H9 (cell line): ENCODE data around the gene ATP13A2. TPM values are rescaled to one million over a fixed set of nuclear protein-coding genes. Genes with fewer than 3 reads are reported as not detected.

Experiments used
- DNase-seq: peaks from one replicate; pipeline ENCODE4 v3.0.0-alpha.2; 2017
- H2AFZ ChIP-seq: one replicate; pipeline ENCODE4 v1.6.1; 2013; ENCODE audit warnings: mild to moderate bottlenecking, low read length, control low read depth, moderate library complexity
- H2AK5ac ChIP-seq: 2 replicates; pipeline ENCODE4 v1.6.1; 2013; ENCODE audit warnings: low read length, control low read depth, mixed read lengths; ENCODE audit not compliant: insufficient read length
- H2BK120ac ChIP-seq: one replicate; pipeline ENCODE4 v1.6.1; 2013; ENCODE audit warnings: low read depth, mild to moderate bottlenecking, low read length, control low read depth, inconsistent platforms; ENCODE audit not compliant: poor library complexity, severe bottlenecking
- H2BK12ac ChIP-seq: 2 replicates; pipeline ENCODE4 v1.6.1; 2013; ENCODE audit warnings: low read length, control low read depth, mixed read lengths, low read depth; ENCODE audit not compliant: insufficient read length
- H2BK15ac ChIP-seq: 2 replicates; pipeline ENCODE4 v1.6.1; 2013; ENCODE audit warnings: low read depth, low read length, control low read depth
- H2BK20ac ChIP-seq: one replicate; pipeline ENCODE4 v1.6.1; 2013; ENCODE audit warnings: low read depth, mild to moderate bottlenecking, low read length, control low read depth, inconsistent platforms; ENCODE audit not compliant: poor library complexity, severe bottlenecking
- H2BK5ac ChIP-seq: 2 replicates; pipeline ENCODE4 v1.6.1; 2013; ENCODE audit warnings: low read length, control low read depth, mixed read lengths; ENCODE audit not compliant: insufficient read length
- H3K14ac ChIP-seq: 2 replicates; pipeline ENCODE4 v1.6.1; 2013; ENCODE audit warnings: low read length, control low read depth; ENCODE audit not compliant: insufficient read depth
- H3K18ac ChIP-seq: 2 replicates; pipeline ENCODE4 v1.6.1; 2013; ENCODE audit warnings: low read depth, mild to moderate bottlenecking, mixed read lengths, low read length, control low read depth; ENCODE audit not compliant: insufficient read length
- H3K23ac ChIP-seq: 2 replicates; pipeline ENCODE4 v1.6.1; 2013; ENCODE audit warnings: low read length, control low read depth, mixed read lengths, low read depth; ENCODE audit not compliant: insufficient read length
- H3K23me2 ChIP-seq: 2 replicates; pipeline ENCODE4 v1.6.1; 2013; ENCODE audit warnings: low read depth, mild to moderate bottlenecking, mixed read lengths, low read length, control low read depth; ENCODE audit not compliant: insufficient read length, poor library complexity, severe bottlenecking
- H3K27ac ChIP-seq: 2 replicates; pipeline ENCODE4 v1.5.1; 2013; ENCODE audit warnings: low read length, control low read depth, mixed read lengths, low read depth; ENCODE audit not compliant: insufficient read length
- H3K27me3 ChIP-seq: 2 replicates; pipeline ENCODE4 v1.6.1; 2013; ENCODE audit warnings: low read length, control low read depth, inconsistent platforms; ENCODE audit not compliant: insufficient read depth
- H3K4ac ChIP-seq: 2 replicates; pipeline ENCODE4 v1.6.1; 2013; ENCODE audit warnings: low read depth, mild to moderate bottlenecking, control low read depth, inconsistent platforms, low read length, moderate library complexity
- H3K4me1 ChIP-seq: 2 replicates; pipeline ENCODE4 v1.6.1; 2013; ENCODE audit warnings: low read length, control low read depth, inconsistent platforms; ENCODE audit not compliant: insufficient read depth
- H3K4me2 ChIP-seq: 2 replicates; pipeline ENCODE4 v1.6.1; 2013; ENCODE audit warnings: low read length, control low read depth, mixed read lengths; ENCODE audit not compliant: insufficient read length, insufficient read depth
- H3K56ac ChIP-seq: 2 replicates; pipeline ENCODE4 v1.6.1; 2013; ENCODE audit warnings: low read depth, mild to moderate bottlenecking, mixed read lengths, low read length, control low read depth; ENCODE audit not compliant: insufficient read length
- H3K79me1 ChIP-seq: 2 replicates; pipeline ENCODE4 v1.6.1; 2013; ENCODE audit warnings: low read depth, mild to moderate bottlenecking, moderate library complexity, low read length, control low read depth, inconsistent platforms; ENCODE audit not compliant: insufficient read depth, poor library complexity, severe bottlenecking
- H3K79me2 ChIP-seq: 2 replicates; pipeline ENCODE4 v1.6.1; 2013; ENCODE audit warnings: low read length, control low read depth, inconsistent platforms; ENCODE audit not compliant: insufficient read depth
- H3K9ac ChIP-seq: 2 replicates; pipeline ENCODE4 v1.6.1; 2013; ENCODE audit warnings: low read length, control low read depth, mixed read lengths; ENCODE audit not compliant: insufficient read length; ENCODE audit errors: extremely low read depth
- H3K9me3 ChIP-seq: one replicate; pipeline ENCODE4 v1.6.1; 2013; ENCODE audit warnings: low read depth, low read length, inconsistent platforms; ENCODE audit not compliant: control insufficient read depth
- H3T11ph ChIP-seq: one replicate; pipeline ENCODE4 v1.6.1; 2013; ENCODE audit warnings: mild to moderate bottlenecking, low read length, control low read depth, inconsistent platforms
- H4K20me1 ChIP-seq: one replicate; pipeline ENCODE4 v1.6.1; 2013; ENCODE audit not compliant: control insufficient read depth, insufficient read length, insufficient read depth
- H4K5ac ChIP-seq: 2 replicates; pipeline ENCODE4 v1.6.1; 2013; ENCODE audit warnings: low read depth, mild to moderate bottlenecking, mixed read lengths, low read length, control low read depth; ENCODE audit not compliant: insufficient read length
- H4K8ac ChIP-seq: replicated peaks from 2 replicates; pipeline ENCODE4 v1.6.1; 2013; ENCODE audit warnings: low read length, control low read depth, mixed read lengths, low read depth; ENCODE audit not compliant: insufficient read length
- H4K91ac ChIP-seq: 2 replicates; pipeline ENCODE4 v1.6.1; 2013; ENCODE audit warnings: low read depth, mild to moderate bottlenecking, moderate library complexity, mixed read lengths, low read length, control low read depth; ENCODE audit not compliant: insufficient read length
- H3K27ac Mint-ChIP-seq, 3 experiments: 2 replicates in 2 of 3; 3 replicates in 1 of 3; pipeline ENCODE4 v1.8.0; 2020 to 2021; ENCODE audit warnings: mixed read lengths in 3 of 3, mild to moderate bottlenecking in 1 of 3, moderate library complexity in 1 of 3
- H3K27me3 Mint-ChIP-seq: 2 replicates; pipeline ENCODE4 v1.8.0; 2021; ENCODE audit warnings: low read depth, mild to moderate bottlenecking, moderate library complexity, mixed read lengths
- H3K36me3 Mint-ChIP-seq, 3 experiments: 2 replicates in 2 of 3; 3 replicates in 1 of 3; pipeline ENCODE4 v1.8.0; 2020 to 2021; ENCODE audit warnings: low read depth in 3 of 3, mixed read lengths in 3 of 3; ENCODE audit not compliant: insufficient read depth in 1 of 3
- H3K4me1 Mint-ChIP-seq, 2 experiments: 2 replicates each; pipeline ENCODE4 v1.8.0; 2020; ENCODE audit warnings: mixed read lengths in 2 of 2
- H3K4me3 Mint-ChIP-seq, 2 experiments: 2 replicates in 1 of 2; 3 replicates in 1 of 2; pipeline ENCODE4 v1.8.0; 2020 to 2021; ENCODE audit warnings: mild to moderate bottlenecking in 2 of 2, mixed read lengths in 2 of 2, moderate library complexity in 1 of 2
- H3K9me3 Mint-ChIP-seq, 2 experiments: 2 replicates in 1 of 2; 3 replicates in 1 of 2; pipeline ENCODE4 v1.8.0; 2020; ENCODE audit warnings: mild to moderate bottlenecking in 2 of 2, mixed read lengths in 2 of 2, moderate library complexity in 1 of 2
- WGBS: extraction: QIAGEN DNeasy Blood & Tissue Kit; methylation state at CpG from one replicate; pipeline ENCODE4 v1.1.7; 2013; ENCODE audit warnings: missing lambda C conversion rate, low lambda C conversion rate, mixed read lengths; ENCODE audit not compliant: insufficient read length; ENCODE audit errors: extremely low coverage; 5-methylcytosine and 5-hydroxymethylcytosine counted together
- total RNA-seq: library from RNA; stranded (reverse); gene quantifications from 2 replicates; pipeline ENCODE4 v1.2.1, GENCODE V29; 2021
- TF ChIP-seq, protein P1 (sequence below): fragments of 200-600 bp; sonication (generic); conservative IDR thresholded peaks from 3 replicates; pipeline ENCODE4 v1.8.0; 2021; ENCODE audit warnings: antibody characterized with exemption, mild to moderate bottlenecking

ATP13A2 gene
- total RNA-seq, 1 experiment from 2014 or later = 53.6 TPM

DNA sequence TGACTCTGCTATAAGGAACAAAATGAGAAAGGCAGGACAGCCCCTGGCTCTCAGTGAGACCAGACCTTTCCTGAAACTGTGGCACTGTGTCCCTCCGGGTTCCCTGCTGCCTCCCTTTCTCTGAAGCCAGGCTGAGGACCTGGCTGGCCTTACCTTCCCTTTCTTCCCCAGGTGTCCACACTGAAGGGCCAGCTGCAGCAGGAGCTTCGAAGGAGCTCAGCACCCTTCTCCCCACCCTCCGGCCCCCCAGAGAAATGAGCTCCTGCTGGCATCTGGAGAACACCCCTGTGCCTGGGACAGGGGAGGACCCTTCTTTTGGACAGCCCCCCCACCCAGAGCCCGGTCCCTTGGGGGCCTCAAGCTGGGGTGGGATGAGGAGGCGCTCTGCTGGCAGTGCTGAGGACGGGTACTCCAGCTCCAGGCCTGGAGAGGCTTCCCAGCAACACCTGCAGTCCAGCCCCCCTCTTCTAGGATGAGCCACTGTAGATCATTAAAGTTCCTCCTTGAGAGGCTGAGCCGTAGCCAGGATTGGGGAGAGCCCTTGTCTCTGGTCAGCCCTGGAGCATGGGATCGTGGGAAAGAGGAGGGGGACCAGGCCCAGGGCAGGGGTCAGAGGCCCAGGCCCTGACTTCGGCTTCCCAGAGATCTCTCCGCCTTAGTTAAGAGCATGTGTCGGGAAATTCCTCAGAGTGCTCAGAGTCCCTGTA lies 39.4 kb downstream of the ATP13A2 start:
- Histone ChIP-seq H3K18ac (no peak overlapping the region), H3T11ph (no peak overlapping the region), H2BK120ac (no peak overlapping the region), H2AK5ac (no peak overlapping the region), H4K8ac (no peak overlapping the region), H3K4ac (no peak overlapping the region), H4K20me1 (no peaks in the 10 kb centered on the region), H3K4me1 (no peaks in the 10 kb centered on the region), H3K9me3 (no peaks in the 10 kb centered on the region), H3K9ac (no peak overlapping the region), H3K23me2 (no peaks in the 10 kb centered on the region), H3K27me3 (no peaks in the 10 kb centered on the region), H2BK5ac (no peak overlapping the region), H3K56ac (no peak overlapping the region), H3K23ac (no peak overlapping the region), H3K27ac (no peak overlapping the region), H4K91ac (no peak overlapping the region), H4K5ac (no peak overlapping the region), H3K79me2 (no peaks in the 10 kb centered on the region), H2BK12ac (no peak overlapping the region), H3K79me1 (no peaks in the 10 kb centered on the region), H3K14ac (no peak overlapping the region), H2BK15ac (no peak overlapping the region), H3K4me2 (no peak overlapping the region), H2BK20ac (no peak overlapping the region), H2AFZ (no peak overlapping the region)
- no CpG with 5 or more reads among the region's 11 CpGs for WGBS
- peak overlapping the region in 1 of 2 experiments; percentile 20; a peak in 1 of 5 replicates for H3K4me3 Mint-ChIP-seq
- peaks cover 10 to 54% (median 36%) of the 10 kb centered on the region in 3 experiments for H3K36me3 Mint-ChIP-seq
- peak overlapping the region in 2 of 3 experiments; percentile 91 to 94; a peak in 5 of 7 replicates for H3K27ac Mint-ChIP-seq
- peaks cover 12 to 30% of the 10 kb centered on the region in 2 experiments for H3K4me1 Mint-ChIP-seq
- TF ChIP-seq, protein P1, sequence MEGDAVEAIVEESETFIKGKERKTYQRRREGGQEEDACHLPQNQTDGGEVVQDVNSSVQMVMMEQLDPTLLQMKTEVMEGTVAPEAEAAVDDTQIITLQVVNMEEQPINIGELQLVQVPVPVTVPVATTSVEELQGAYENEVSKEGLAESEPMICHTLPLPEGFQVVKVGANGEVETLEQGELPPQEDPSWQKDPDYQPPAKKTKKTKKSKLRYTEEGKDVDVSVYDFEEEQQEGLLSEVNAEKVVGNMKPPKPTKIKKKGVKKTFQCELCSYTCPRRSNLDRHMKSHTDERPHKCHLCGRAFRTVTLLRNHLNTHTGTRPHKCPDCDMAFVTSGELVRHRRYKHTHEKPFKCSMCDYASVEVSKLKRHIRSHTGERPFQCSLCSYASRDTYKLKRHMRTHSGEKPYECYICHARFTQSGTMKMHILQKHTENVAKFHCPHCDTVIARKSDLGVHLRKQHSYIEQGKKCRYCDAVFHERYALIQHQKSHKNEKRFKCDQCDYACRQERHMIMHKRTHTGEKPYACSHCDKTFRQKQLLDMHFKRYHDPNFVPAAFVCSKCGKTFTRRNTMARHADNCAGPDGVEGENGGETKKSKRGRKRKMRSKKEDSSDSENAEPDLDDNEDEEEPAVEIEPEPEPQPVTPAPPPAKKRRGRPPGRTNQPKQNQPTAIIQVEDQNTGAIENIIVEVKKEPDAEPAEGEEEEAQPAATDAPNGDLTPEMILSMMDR = no peak
- no peaks in the 10 kb centered on the region for H3K27me3 Mint-ChIP-seq
- DNase-seq = no peak
- no peaks in the 10 kb centered on the region for H3K9me3 Mint-ChIP-seq
